Thyroid gland (tissue), 4 donors: Measurements from ENCODE around the gene FSIP1.

Experiments used
- POLR2A ChIP-seq, 2 donors: fragments of 450-650 bp; IDR thresholded peaks; one replicate each; pipeline ENCODE4 v1.6.1; 2017; ENCODE audit warnings: antibody characterized with exemption in 2 of 2, mild to moderate bottlenecking in 2 of 2, moderate library complexity in 1 of 2
- TF ChIP-seq, protein P1 (sequence below), 6 experiments: fragments of 200-600 bp in 3 of 6; fragments of 450-650 bp in 3 of 6; sonication (generic) in 3 of 6; IDR thresholded peaks; one replicate each; pipeline ENCODE4 v1.5.1; 2016 to 2019; ENCODE audit warnings: antibody characterized with exemption in 6 of 6, mild to moderate bottlenecking in 2 of 6, inconsistent platforms in 1 of 6, moderate library complexity in 1 of 6

DNA sequence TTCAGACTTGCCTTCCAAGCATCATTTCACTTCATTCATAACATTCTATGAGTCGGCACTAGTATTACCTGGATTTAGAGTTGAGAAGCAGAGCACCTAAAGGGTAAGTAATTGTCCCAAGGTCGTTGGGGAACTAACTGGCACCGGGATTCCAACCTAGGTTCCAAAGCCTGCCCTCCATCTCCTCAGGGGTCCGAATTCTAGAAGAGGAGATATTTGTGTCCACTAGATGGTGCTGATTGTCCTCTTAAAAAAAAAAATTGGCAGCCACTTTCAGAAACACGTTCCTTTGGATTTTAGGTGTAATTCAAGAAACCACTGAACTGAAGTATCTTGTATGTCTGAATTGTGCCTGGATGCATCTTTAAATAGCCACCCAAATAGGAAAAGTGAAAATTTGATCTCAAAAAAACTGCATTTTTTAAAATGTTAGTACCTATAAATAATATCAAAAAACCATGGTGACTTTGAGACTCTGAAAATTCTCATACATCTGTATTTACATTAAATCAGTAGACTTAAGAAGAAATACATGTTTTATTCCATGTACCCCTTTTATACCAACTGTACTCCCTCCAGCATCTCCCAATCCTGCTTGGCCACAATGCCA, 3.9 kb upstream of the FSIP1 start:
- no peak for TF ChIP-seq POLR2A (IDR thresholded peaks at IDR 0.05)
- TF ChIP-seq, protein P1, sequence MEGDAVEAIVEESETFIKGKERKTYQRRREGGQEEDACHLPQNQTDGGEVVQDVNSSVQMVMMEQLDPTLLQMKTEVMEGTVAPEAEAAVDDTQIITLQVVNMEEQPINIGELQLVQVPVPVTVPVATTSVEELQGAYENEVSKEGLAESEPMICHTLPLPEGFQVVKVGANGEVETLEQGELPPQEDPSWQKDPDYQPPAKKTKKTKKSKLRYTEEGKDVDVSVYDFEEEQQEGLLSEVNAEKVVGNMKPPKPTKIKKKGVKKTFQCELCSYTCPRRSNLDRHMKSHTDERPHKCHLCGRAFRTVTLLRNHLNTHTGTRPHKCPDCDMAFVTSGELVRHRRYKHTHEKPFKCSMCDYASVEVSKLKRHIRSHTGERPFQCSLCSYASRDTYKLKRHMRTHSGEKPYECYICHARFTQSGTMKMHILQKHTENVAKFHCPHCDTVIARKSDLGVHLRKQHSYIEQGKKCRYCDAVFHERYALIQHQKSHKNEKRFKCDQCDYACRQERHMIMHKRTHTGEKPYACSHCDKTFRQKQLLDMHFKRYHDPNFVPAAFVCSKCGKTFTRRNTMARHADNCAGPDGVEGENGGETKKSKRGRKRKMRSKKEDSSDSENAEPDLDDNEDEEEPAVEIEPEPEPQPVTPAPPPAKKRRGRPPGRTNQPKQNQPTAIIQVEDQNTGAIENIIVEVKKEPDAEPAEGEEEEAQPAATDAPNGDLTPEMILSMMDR (IDR thresholded peaks at IDR 0.05), result peak in 5 of 6 experiments; percentile 31 to 70 (median 60)
